ENCODE results near the gene SHISA9.

SHISA9 gene

DNA sequence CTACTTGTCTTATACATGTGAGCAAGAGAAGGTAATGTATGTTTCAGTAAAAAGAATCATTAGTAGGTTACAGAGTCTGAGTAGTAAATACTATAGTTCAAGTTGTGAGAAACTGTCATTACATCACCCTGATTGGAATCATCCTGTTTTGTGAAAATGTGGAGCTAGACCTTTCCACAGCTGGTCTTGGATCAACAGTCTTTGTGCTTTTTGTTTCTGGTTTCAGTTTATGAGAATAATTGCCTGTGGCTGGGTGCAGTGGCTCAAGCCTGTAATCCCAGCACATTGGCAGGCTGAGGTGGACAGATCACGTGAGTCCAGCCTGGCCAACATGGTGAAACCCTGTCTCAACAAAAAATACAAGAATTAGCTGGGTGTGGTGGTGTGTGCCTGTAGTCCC lies 19.7 kb upstream of the SHISA9 start:
- ATAC-seq (no peak), DNase-seq (no peak)
- H3K9me3 Mint-ChIP-seq = no peaks in the 10 kb centered on the region
- no peaks in the 10 kb centered on the region for H3K4me1 Mint-ChIP-seq
- H3K27me3 Mint-ChIP-seq = peaks cover 6% of the 10 kb centered on the region
- H3K27ac Mint-ChIP-seq = no peak overlapping the region
- no peaks in the 10 kb centered on the region for H3K36me3 Mint-ChIP-seq (ENCODE audit: low read depth)
- no peak overlapping the region for H3K4me3 Mint-ChIP-seq

DNA sequence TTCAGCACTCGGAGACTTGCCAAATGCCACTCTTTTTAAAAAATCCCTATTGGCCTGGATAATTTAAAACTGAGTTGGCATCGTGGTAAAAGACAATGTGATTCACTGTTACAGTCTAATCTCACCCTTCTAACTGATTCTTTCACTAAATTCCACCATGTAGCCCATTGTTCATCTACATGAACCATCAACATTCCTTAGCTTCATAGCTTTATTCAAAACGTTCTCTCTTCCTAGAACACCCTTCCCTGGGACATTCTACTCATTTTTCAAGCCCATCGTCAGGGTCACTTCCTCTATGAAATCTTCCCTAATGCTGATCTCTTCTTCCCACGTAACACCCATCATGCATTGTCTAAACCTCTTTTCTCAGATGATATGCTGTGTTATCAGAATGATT lies 15.7 kb upstream of the SHISA9 start:
- Mint-ChIP-seq H3K9me3 (no peaks in the 10 kb centered on the region), H3K27ac (no peak overlapping the region), H3K4me3 (no peak overlapping the region), H3K36me3 (ENCODE audit: low read depth) (no peaks in the 10 kb centered on the region), H3K4me1 (no peaks in the 10 kb centered on the region), H3K27me3 (peaks cover 6% of the 10 kb centered on the region)
- ATAC-seq = no peak
- no peak for DNase-seq

DNA sequence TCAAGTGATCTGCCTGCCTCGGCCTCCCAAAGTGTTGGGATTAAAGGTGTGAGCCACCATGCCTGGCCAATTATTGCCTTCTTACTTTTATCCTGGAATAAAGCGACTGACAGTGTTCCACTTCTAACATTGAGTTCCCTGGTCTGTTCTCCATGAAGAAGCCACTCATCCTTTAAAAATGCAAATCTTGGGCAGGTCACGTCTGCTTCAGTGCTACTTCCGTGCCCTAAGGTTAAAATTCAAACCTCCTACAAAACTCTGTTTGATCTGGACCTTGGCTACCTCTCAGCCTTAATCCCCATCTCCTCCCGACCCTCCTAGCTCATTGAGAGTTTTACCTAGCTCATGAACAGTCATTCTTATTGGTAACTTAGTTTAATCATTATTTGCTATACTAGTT lies 9.6 kb upstream of the SHISA9 start:
- no peaks in the 10 kb centered on the region for H3K4me1 Mint-ChIP-seq
- H3K27ac Mint-ChIP-seq = no peak overlapping the region
- peaks cover 17% of the 10 kb centered on the region for H3K27me3 Mint-ChIP-seq
- no peak overlapping the region for H3K4me3 Mint-ChIP-seq
- H3K36me3 Mint-ChIP-seq (ENCODE audit: low read depth) = no peaks in the 10 kb centered on the region
- no peak for DNase-seq
- no peak for ATAC-seq
- H3K9me3 Mint-ChIP-seq = no peaks in the 10 kb centered on the region

DNA sequence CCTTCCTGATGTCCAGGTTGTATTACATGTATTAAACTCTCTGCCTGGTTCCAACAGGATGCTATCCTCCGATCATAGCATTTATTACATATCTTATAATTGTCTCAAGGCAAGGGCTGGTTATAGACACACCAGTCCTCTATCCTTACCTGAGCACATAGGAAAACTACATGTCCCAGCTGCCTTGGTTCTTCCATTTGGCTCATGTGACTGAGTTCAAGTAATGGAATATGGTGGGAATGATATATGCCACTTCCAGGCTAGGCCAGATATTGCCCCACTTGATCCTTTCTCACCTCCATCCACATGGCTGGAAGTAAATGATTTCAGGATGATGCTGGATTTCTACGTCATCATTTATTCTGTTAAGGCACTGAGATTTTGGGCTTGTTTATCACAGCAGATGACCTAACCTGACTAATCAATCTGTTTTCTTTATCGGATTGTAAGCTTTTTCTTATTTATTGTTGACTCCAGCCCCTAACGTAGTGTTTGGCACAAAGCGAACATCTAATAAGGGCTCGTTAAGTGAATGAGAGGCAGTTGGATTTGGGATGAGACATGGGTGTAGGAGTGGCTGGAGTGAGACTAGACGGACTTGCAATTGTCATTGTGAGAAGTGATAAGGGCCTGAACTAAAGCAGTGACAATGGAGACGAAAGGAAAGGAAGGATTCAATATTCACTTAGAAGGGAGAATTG lies 8.2 kb upstream of the SHISA9 start:
- Mint-ChIP-seq H3K27ac (no peak overlapping the region), H3K4me1 (no peaks in the 10 kb centered on the region), H3K9me3 (no peaks in the 10 kb centered on the region), H3K4me3 (no peak overlapping the region), H3K36me3 (ENCODE audit: low read depth) (no peaks in the 10 kb centered on the region), H3K27me3 (peaks cover 19% of the 10 kb centered on the region)
- DNase-seq (no peak), ATAC-seq (no peak)

DNA sequence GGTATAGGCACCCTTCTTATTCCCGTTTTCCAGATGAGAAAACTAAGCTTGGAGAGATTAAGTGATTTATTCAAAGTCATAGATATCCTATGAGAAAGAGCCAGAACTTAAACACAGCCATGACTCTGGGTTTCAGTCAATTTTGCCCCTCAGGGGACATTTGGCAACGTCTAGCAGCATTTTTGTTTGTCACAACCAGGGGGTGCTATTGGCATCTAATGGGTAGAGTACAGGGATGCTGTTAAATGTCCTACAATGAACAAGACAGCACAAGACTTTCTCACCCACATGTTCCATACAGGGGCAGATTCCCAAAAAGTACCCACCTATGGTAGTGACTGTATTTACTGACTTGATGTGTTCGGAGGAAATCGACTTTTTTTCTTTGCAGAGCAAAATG lies 4.8 kb upstream of the SHISA9 start:
- no peaks in the 10 kb centered on the region for H3K9me3 Mint-ChIP-seq
- no peak for DNase-seq
- H3K27me3 Mint-ChIP-seq = peaks cover 40% of the 10 kb centered on the region
- H3K4me1 Mint-ChIP-seq = no peaks in the 10 kb centered on the region
- H3K36me3 Mint-ChIP-seq (ENCODE audit: low read depth) = no peaks in the 10 kb centered on the region
- ATAC-seq = no peak
- H3K4me3 Mint-ChIP-seq = no peak overlapping the region
- H3K27ac Mint-ChIP-seq = no peak overlapping the region

DNA sequence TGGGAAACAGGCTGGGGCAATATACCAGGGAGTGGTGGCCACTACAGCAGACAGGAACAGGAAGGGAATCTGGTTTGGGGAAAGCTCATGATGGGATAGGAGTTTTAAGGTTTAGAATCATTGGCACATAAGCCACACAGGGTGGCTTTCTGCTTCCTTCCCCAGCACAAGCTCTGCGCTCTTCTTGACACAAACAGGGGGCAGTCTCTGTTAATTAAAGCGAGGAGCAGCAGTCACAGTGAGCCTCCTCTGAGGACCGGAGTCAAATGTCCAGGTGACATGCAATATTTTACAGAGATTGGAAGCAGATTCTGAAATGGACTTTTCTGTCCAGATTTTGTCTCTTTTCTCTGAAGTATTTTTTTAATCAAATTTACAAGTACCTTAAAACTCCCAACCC lies 2.8 kb upstream of the SHISA9 start:
- Mint-ChIP-seq H3K4me3 (no peak overlapping the region), H3K9me3 (no peaks in the 10 kb centered on the region), H3K27me3 (peaks cover 49% of the 10 kb centered on the region), H3K4me1 (peaks cover 2% of the 10 kb centered on the region), H3K36me3 (ENCODE audit: low read depth) (no peaks in the 10 kb centered on the region), H3K27ac (no peak overlapping the region)
- ATAC-seq = no peak
- DNase-seq = no peak

DNA sequence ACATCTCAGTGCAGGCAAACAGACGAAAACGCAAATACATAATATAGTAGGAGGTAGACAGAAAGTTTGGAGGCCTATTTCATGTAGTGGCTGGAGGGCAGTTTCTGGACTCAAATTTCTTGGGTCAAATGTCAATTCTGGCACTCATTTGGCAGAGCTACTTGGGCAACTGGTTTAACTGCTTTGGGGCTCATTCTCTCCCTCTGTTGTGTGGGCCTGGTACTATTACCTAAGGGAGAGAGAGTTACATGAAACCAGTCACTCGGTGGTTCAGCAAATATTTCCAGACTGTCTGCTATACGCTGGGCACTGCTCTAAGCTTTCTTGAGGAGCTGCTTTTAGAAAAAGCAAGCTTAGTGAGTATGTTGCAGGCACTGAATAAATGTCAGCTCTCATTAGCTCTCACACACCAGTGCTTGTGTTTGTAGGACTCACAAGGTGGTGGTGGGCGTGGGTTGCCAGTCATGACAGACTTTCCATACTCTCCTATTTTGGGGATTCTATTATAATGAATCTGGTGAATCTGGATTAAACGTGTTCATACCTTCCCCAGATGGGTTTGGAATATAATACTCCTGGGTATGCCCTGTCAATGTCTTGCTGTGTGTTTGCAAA lies 1.8 kb upstream of the SHISA9 start:
- H3K27me3 Mint-ChIP-seq = peaks cover 57% of the 10 kb centered on the region
- DNase-seq = no peak
- H3K4me1 Mint-ChIP-seq = peaks cover 2% of the 10 kb centered on the region
- no peaks in the 10 kb centered on the region for H3K36me3 Mint-ChIP-seq (ENCODE audit: low read depth)
- no peak for ATAC-seq
- no peak overlapping the region for H3K4me3 Mint-ChIP-seq
- H3K9me3 Mint-ChIP-seq = no peaks in the 10 kb centered on the region
- H3K27ac Mint-ChIP-seq = no peak overlapping the region

DNA sequence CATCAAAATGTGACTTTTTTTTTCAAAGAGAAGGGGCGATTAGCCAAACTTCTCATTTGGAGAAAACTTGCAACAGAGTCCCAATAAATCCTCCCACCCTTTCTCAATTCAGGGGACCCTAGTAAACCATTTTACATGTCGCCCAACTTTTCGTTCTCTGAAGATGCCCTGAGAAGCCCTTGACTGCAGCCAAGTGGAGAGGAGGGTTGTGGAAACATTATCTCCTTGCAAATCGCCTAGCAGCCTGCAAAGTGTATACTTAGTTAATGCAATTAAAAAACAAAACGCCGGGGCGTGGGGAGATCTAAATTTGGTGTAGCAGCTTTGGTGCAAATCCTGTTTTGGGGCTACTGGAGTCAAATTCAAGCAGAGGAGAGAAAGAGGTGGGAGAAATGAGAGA lies 1.2 kb upstream of the SHISA9 start:
- H3K27ac Mint-ChIP-seq = no peak overlapping the region
- no peak for ATAC-seq
- H3K4me1 Mint-ChIP-seq = peaks cover 2% of the 10 kb centered on the region
- H3K36me3 Mint-ChIP-seq (ENCODE audit: low read depth) = no peaks in the 10 kb centered on the region
- H3K27me3 Mint-ChIP-seq = peaks cover 61% of the 10 kb centered on the region
- no peak for DNase-seq
- H3K9me3 Mint-ChIP-seq = no peaks in the 10 kb centered on the region
- H3K4me3 Mint-ChIP-seq = no peak overlapping the region

DNA sequence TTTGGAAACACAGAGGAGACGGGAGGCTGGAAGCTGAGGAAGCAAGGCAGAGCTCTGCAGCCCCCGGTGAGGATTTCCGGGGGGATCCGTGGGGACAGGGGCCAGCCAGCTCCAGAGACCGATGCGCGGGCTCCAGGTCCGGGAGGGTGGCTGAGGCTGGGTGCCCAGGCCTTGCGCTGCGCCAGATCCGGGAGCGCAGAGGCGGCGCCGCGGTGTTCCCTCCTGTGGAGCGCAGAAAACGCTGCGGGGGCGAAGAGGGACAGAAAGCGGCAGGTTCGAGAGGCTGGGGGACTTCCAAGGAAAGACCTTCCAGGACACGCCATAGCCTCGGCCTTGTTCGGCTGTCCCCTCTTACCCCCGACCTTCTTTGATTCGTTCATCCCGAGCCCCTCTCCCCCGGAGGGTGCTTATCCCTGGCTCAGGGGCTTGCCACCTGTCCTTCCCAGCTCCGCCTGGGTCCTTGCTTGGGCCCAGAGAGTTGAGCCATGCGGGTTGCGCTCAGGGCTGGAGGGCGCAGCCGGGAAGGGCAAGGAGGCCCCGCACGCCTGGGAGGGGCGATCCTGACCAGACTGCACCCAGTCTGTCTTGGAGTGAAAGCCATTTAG lies 697 bp upstream of the SHISA9 start:
- Mint-ChIP-seq H3K9me3 (no peaks in the 10 kb centered on the region), H3K36me3 (ENCODE audit: low read depth) (no peaks in the 10 kb centered on the region), H3K27me3 (peaks cover 62% of the 10 kb centered on the region), H3K27ac (no peak overlapping the region), H3K4me1 (peaks cover 2% of the 10 kb centered on the region), H3K4me3 (no peak overlapping the region)
- DNase-seq = no peak
- no peak for ATAC-seq

DNA sequence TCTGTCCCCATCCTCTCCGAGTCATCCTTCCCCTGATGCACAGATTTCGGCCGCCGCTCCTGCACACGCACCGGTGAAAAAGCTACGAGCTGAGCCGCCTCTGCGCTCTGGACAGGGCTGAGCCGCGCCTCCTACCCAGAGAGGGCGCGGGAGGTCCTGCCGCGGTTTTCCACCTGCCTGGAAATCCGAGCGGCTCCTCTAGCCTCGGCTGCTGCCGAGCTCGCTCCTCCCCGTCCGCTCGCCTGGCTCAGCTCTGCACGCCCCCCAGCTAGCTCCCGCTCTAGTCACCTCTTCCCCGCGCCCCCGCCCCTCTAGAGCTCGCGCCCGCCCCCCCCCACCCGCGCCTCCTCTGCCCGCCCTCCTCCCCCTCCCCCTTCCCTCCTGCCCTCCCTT lies 198 bp upstream of the SHISA9 start:
- no peak overlapping the region for H3K27ac Mint-ChIP-seq
- no peak overlapping the region for H3K4me3 Mint-ChIP-seq
- ATAC-seq (no peak), DNase-seq (no peak)
- H3K4me1 Mint-ChIP-seq = peaks cover 2% of the 10 kb centered on the region
- H3K36me3 Mint-ChIP-seq (ENCODE audit: low read depth) = no peaks in the 10 kb centered on the region
- H3K27me3 Mint-ChIP-seq = peaks cover 62% of the 10 kb centered on the region
- no peaks in the 10 kb centered on the region for H3K9me3 Mint-ChIP-seq

DNA sequence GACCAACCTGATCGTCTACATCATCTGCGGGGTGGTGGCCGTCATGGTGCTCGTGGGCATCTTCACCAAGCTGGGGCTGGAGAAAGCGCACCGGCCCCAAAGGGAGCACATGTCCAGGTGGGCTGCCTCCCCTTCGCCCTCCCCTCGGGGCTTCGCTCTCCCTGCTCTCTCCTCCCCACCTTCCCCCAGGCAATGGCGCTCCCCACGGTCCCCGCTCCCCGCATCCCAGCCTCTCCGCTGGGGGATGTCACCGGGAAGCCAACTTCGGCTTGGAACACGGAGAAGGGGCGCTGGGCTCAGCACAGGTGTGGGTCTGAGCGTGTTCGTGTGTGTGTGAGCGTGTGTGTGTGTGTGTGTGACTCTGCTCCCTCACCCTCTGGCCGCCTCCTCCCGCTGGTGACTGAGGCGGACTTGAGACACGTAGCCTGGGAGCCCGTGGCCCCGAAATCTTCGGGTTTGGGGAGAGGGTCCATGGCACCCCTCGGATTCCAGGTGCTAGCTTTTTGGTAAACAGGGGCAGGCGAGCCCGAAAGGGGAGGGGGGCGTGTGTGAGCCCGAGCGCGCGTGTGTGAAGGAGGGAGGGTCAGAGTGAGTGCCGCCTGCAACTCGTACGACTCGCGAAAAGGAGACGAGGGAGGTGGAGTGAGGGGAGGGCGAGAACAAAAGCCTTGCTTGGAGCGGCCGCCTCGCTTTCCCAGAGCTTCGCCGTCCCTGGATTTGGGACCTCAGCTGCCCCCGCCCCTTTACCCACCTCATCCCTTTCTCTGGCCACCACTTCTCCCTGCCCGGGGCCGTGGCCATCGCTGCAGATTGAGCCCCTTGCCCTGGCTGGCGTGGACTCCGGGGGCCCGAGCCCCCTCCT lies 1.3 kb downstream of the SHISA9 start:
- Mint-ChIP-seq H3K27ac (no peak overlapping the region), H3K36me3 (ENCODE audit: low read depth) (no peaks in the 10 kb centered on the region), H3K27me3 (peaks cover 61% of the 10 kb centered on the region), H3K9me3 (no peaks in the 10 kb centered on the region), H3K4me1 (peaks cover 2% of the 10 kb centered on the region), H3K4me3 (no peak overlapping the region)
- ATAC-seq (no peak), DNase-seq (no peak)

DNA sequence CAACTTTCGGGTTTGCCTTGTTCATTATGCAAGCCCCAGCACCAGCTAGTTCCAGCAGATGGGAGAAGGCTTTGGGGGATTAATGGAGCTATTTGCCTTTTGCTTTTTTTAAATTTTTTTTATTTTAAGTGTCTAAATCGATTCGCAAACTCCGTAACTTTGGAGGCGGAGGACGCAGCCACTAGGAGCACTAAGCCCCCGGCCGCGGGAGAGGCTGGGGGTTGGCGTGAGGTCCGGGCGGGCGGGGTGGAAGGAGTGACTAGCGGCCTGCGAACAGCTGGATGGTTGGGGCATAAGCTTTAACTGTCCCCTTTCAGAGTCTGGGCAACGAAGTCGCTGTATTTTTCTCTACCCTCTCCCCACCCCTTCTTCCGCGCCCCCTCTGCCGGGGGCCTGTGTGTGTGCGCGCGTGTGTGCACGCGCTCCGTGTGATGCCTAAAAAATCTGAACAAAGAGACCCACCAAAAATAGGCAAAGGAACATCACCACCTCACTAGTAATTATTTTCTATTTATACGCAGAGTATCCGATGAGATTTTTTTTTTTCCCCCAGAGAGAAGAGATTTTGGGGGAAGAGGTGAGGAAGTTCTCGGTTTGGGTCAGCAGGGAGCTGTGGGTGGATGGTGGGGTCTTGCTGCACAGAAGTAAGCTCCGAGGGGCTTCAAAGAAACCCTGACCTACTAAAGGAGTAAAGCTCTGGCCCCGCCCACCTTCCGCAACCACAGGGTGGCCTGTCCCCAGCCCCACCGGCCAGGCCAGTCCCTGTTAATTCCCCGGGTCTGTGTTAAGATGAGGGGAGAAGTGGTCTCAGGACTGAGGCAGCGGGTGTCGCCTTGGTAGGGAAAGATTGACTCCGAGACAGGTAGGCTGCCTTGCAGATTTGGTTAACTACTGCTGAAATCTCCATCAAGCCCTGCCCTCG lies 2.3 kb downstream of the SHISA9 start:
- DNase-seq = no peak
- H3K27me3 Mint-ChIP-seq = peaks cover 58% of the 10 kb centered on the region
- peaks cover 2% of the 10 kb centered on the region for H3K4me1 Mint-ChIP-seq
- H3K36me3 Mint-ChIP-seq (ENCODE audit: low read depth) = no peaks in the 10 kb centered on the region
- H3K9me3 Mint-ChIP-seq = no peaks in the 10 kb centered on the region
- ATAC-seq = no peak
- no peak overlapping the region for H3K4me3 Mint-ChIP-seq
- H3K27ac Mint-ChIP-seq = no peak overlapping the region

DNA sequence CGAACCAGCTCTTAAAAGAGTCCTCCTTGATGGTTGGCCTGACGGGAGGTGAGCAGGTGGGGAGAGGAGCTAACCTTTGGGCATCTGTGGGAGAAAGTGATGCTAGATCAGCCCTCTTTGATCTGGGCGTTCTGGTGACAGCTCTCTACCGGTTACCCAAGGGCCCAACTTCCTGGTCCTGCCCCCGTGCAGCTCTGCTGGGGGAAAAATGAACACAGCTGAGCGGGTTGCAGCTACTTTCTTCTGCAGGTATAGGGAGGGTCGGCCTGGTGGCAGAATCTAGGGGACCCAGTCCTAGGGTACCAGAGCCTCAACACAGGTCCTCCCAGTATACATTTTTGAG lies 2.9 kb downstream of the SHISA9 start:
- H3K4me1 Mint-ChIP-seq = peaks cover 2% of the 10 kb centered on the region
- no peak overlapping the region for H3K4me3 Mint-ChIP-seq
- no peaks in the 10 kb centered on the region for H3K36me3 Mint-ChIP-seq (ENCODE audit: low read depth)
- ATAC-seq = no peak
- no peak for DNase-seq
- no peak overlapping the region for H3K27ac Mint-ChIP-seq
- no peaks in the 10 kb centered on the region for H3K9me3 Mint-ChIP-seq
- peaks cover 53% of the 10 kb centered on the region for H3K27me3 Mint-ChIP-seq

DNA sequence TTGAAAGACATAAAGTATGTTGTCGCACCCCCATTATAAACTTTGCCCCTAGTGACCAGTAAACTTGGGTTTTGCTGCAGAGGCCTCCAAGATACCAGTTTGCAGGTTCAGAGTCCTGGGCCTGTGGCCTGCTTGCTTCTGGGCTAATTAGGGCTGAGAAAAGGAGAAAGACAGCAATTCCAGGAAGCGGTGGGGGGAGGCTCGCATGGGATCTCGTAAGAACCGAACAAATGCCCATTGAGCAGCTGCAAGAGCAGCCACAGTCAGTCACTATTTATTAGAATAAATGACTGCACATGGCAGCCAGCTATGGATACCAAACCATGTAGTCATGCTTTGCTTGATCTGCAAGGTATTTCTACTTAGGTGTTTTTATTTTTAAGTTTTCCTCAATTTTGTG lies 4.9 kb downstream of the SHISA9 start:
- ATAC-seq (no peak), DNase-seq (no peak)
- Mint-ChIP-seq H3K4me1 (peaks cover 2% of the 10 kb centered on the region), H3K27me3 (peaks cover 40% of the 10 kb centered on the region), H3K27ac (no peak overlapping the region), H3K4me3 (no peak overlapping the region), H3K36me3 (ENCODE audit: low read depth) (no peaks in the 10 kb centered on the region), H3K9me3 (no peaks in the 10 kb centered on the region)

Data from activated naive CD8-positive, alpha-beta T cell treated with anti-CD3 and anti-CD28 coated beads, Interleukin-2, amount 50 U/mL, for 24 hours (primary cell).